ENCODE data around the gene SHC2.

SHC2 gene

GRCh38 chr19:458091-459042, 2.5 kb downstream of the SHC2 start:
- no peak for DNase-seq (ENCODE audit: extremely low spot score)
- TF ChIP-seq FOXM1 (IDR thresholded peaks at IDR 0.05; ENCODE audit: borderline replicate concordance) (no peak), CTBP1 (IDR thresholded peaks at IDR 0.05; ENCODE audit: borderline replicate concordance) (no peak), PKNOX1 (IDR thresholded peaks at IDR 0.05) (no peak), SP1 (IDR thresholded peaks at IDR 0.05) (no peak), BHLHE40 (IDR thresholded peaks at IDR 0.05; ENCODE audit: borderline replicate concordance) (no peak), FOXK2 (IDR thresholded peaks at IDR 0.05) (no peak), L3MBTL2 (conservative IDR thresholded peaks at IDR 0.05) (no peak), SUZ12 (IDR thresholded peaks at IDR 0.05) (no peak), ELF4 (IDR thresholded peaks at IDR 0.05) (no peak), ARNT (IDR thresholded peaks at IDR 0.05) (no peak), TARDBP (IDR thresholded peaks at IDR 0.05) (no peak), HDGF (IDR thresholded peaks at IDR 0.05; ENCODE audit: borderline replicate concordance) (no peak), NFRKB (IDR thresholded peaks at IDR 0.05) (no peak), FOXA1 (IDR thresholded peaks at IDR 0.05) (no peak), LEF1 (IDR thresholded peaks at IDR 0.05; ENCODE audit: borderline replicate concordance) (no peak), ZNF384 (IDR thresholded peaks at IDR 0.05) (no peak)
- ChIA-PET POLR2A (no interaction called here), CTCF (no interaction called here)

GRCh38 chr19:457636-458035, 3.2 kb downstream of the SHC2 start:
- no peak for DNase-seq (ENCODE audit: extremely low spot score)
- ChIA-PET CTCF (no interaction called here), POLR2A (no interaction called here)
- TF ChIP-seq SUZ12 (IDR thresholded peaks at IDR 0.05) (no peak), CTBP1 (IDR thresholded peaks at IDR 0.05; ENCODE audit: borderline replicate concordance) (no peak), BHLHE40 (IDR thresholded peaks at IDR 0.05; ENCODE audit: borderline replicate concordance) (no peak), FOXK2 (IDR thresholded peaks at IDR 0.05) (no peak), ZNF384 (IDR thresholded peaks at IDR 0.05) (no peak), L3MBTL2 (conservative IDR thresholded peaks at IDR 0.05) (no peak), FOXA1 (IDR thresholded peaks at IDR 0.05) (no peak), SP1 (IDR thresholded peaks at IDR 0.05) (no peak), HDGF (IDR thresholded peaks at IDR 0.05; ENCODE audit: borderline replicate concordance) (no peak), TARDBP (IDR thresholded peaks at IDR 0.05) (no peak), ARNT (IDR thresholded peaks at IDR 0.05) (no peak), NFRKB (IDR thresholded peaks at IDR 0.05) (no peak), FOXM1 (IDR thresholded peaks at IDR 0.05; ENCODE audit: borderline replicate concordance) (no peak), LEF1 (IDR thresholded peaks at IDR 0.05; ENCODE audit: borderline replicate concordance) (no peak)

- POLR2A ChIA-PET, result no interaction called here
- CTCF ChIA-PET, result no interaction called here
- DNase-seq (ENCODE audit: extremely low spot score), result no peak
- TF ChIP-seq ELF4 (IDR thresholded peaks at IDR 0.05) (no peak), PKNOX1 (IDR thresholded peaks at IDR 0.05) (no peak), ZNF384 (IDR thresholded peaks at IDR 0.05) (no peak), L3MBTL2 (conservative IDR thresholded peaks at IDR 0.05) (no peak), LEF1 (IDR thresholded peaks at IDR 0.05; ENCODE audit: borderline replicate concordance) (no peak), SP1 (IDR thresholded peaks at IDR 0.05) (no peak), FOXA1 (IDR thresholded peaks at IDR 0.05) (no peak), SUZ12 (IDR thresholded peaks at IDR 0.05) (no peak), NFRKB (IDR thresholded peaks at IDR 0.05) (no peak), TARDBP (IDR thresholded peaks at IDR 0.05) (no peak), BHLHE40 (IDR thresholded peaks at IDR 0.05; ENCODE audit: borderline replicate concordance) (no peak)
Measured at GRCh38 chr19:456547-457110, 4.2 kb downstream of the SHC2 start.

- POLR2A ChIA-PET, result no interaction called here
- DNase-seq (ENCODE audit: extremely low spot score), result no peak
- CTCF ChIA-PET, result no interaction called here
- TF ChIP-seq LEF1 (IDR thresholded peaks at IDR 0.05; ENCODE audit: borderline replicate concordance) (no peak), NFRKB (IDR thresholded peaks at IDR 0.05) (no peak), L3MBTL2 (conservative IDR thresholded peaks at IDR 0.05) (no peak), PKNOX1 (IDR thresholded peaks at IDR 0.05) (no peak)
Measured at GRCh38 chr19:455851-456546, 4.8 kb downstream of the SHC2 start.

GRCh38 chr19:455031-455705, 5.7 kb downstream of the SHC2 start:
- no peak for TF ChIP-seq ARNT (IDR thresholded peaks at IDR 0.05)
- no peak for TF ChIP-seq FOXM1 (IDR thresholded peaks at IDR 0.05; ENCODE audit: borderline replicate concordance)
- no peak for TF ChIP-seq HDGF (IDR thresholded peaks at IDR 0.05; ENCODE audit: borderline replicate concordance)
- no peak for TF ChIP-seq CTBP1 (IDR thresholded peaks at IDR 0.05; ENCODE audit: borderline replicate concordance)
- TF ChIP-seq FOXK2 (IDR thresholded peaks at IDR 0.05), result no peak
- no peak for TF ChIP-seq FOXA1 (IDR thresholded peaks at IDR 0.05)
- TF ChIP-seq SUZ12 (IDR thresholded peaks at IDR 0.05), result no peak
- TF ChIP-seq PKNOX1 (IDR thresholded peaks at IDR 0.05), result no peak
- no peak for TF ChIP-seq NFRKB (IDR thresholded peaks at IDR 0.05)
- TF ChIP-seq ZNF384 (IDR thresholded peaks at IDR 0.05), result no peak
- TF ChIP-seq L3MBTL2 (conservative IDR thresholded peaks at IDR 0.05), result no peak
- no peak for TF ChIP-seq BHLHE40 (IDR thresholded peaks at IDR 0.05; ENCODE audit: borderline replicate concordance)
- TF ChIP-seq SP1 (IDR thresholded peaks at IDR 0.05), result no peak
- TF ChIP-seq TARDBP (IDR thresholded peaks at IDR 0.05), result no peak
- no peak for TF ChIP-seq ELF4 (IDR thresholded peaks at IDR 0.05)
- TF ChIP-seq LEF1 (IDR thresholded peaks at IDR 0.05; ENCODE audit: borderline replicate concordance), result no peak
- DNase-seq (ENCODE audit: extremely low spot score), result no peak
- ChIA-PET POLR2A (no interaction called here), CTCF (no interaction called here)
